ENCODE data around the gene NR4A3. TPM values are rescaled to one million over a fixed set of nuclear protein-coding genes. Genes with fewer than 3 reads are reported as not detected.

The NR4A3 gene
- total and polyA plus RNA-seq, 11 donors, result 1.5 to 27.8 (median 9.9) TPM

DNA sequence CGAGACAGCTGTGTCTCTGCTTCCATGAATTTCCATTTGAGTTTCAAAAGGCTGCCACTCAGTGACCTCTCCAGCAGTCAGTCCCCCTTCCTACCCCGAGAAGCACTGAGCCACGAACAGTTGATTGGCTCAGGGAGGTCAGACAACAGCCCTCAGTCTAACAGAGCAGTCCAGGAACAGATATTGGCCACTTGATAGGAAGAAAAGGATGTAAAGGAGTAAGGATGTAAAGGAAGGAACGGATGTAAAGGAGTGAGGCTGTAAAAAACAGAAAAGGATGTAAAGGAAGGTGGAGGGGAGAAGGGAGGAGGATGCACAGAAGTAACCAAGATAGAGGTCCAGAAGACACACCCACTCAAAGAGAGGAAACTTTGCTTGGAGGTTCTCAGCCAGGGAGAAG, 3.2 kb upstream of the NR4A3 start:
- peak overlapping the region; percentile 97 to 100 (median 98) for H3K27ac ChIP-seq
- DNase-seq (peak in 1 of 5 donors; percentile 38), ATAC-seq (no peak)
- WGBS, 4 donors, result 32 to 44% (median 37%) methylated on average over 4 of the region's 4 CpGs
- H3K4me3 ChIP-seq, result peak overlapping the region in 9 of 12 donors; percentile 66 to 95 (median 88)
- no peaks in the 10 kb centered on the region for H3K36me3 ChIP-seq
- intact Hi-C loops (cut with DNase I), result loop anchor here in 2 of 10 donors (5.0 to 10.0 kb wide), 2 partner anchors 406 to 636 kb away; no protein-coding TSS in a partner anchor
- TF ChIP-seq POLR2A (IDR thresholded peaks at IDR 0.05), result no peak
- TF ChIP-seq, protein P1, sequence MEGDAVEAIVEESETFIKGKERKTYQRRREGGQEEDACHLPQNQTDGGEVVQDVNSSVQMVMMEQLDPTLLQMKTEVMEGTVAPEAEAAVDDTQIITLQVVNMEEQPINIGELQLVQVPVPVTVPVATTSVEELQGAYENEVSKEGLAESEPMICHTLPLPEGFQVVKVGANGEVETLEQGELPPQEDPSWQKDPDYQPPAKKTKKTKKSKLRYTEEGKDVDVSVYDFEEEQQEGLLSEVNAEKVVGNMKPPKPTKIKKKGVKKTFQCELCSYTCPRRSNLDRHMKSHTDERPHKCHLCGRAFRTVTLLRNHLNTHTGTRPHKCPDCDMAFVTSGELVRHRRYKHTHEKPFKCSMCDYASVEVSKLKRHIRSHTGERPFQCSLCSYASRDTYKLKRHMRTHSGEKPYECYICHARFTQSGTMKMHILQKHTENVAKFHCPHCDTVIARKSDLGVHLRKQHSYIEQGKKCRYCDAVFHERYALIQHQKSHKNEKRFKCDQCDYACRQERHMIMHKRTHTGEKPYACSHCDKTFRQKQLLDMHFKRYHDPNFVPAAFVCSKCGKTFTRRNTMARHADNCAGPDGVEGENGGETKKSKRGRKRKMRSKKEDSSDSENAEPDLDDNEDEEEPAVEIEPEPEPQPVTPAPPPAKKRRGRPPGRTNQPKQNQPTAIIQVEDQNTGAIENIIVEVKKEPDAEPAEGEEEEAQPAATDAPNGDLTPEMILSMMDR (IDR thresholded peaks at IDR 0.05), result no peak
- H3K27me3 ChIP-seq, result no peaks in the 10 kb centered on the region
- peaks cover 0 to 29% (median 13%) of the 10 kb centered on the region in 12 donors for H3K4me1 ChIP-seq
- no peaks in the 10 kb centered on the region for H3K9me3 ChIP-seq

DNA sequence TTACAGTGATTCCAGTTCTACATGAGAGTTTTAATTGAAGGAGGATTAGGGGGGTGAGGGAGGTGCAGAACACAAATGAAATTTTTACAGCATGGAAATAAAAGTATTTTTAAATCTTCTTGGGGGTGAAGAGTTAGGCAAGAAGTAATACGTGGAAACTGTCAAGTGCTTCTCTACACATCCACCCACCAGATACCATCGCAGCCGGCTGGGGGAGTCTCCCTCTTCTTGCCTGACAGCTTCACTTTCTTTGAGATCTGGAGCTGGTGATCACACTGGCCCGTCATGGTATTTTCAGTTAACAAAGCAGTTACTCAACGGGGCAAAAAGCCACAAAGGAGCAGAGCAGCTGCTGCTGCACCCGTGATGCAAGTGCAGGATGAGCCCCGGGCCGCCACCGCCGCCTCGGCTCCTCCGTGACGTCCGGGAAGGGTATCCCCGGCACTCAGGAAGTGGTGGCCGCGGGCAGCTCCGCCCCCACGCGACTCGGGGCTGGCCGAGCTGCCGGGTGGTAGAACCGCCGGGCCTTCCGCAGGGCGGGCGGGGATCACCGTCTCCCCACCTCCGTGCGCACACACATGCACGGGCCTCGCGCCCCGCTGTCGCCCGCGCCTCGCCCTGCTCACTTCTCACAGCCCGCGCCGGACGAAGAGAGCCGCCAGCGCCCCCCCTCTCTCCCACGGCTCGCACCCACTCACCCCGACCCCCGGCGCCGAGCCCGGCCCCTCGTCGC, 2.4 kb upstream of the NR4A3 start:
- no peaks in the 10 kb centered on the region for H3K36me3 ChIP-seq
- H3K27me3 ChIP-seq, result peaks cover 0 to 6% (median 0%) of the 10 kb centered on the region in 9 donors
- H3K9me3 ChIP-seq, result no peaks in the 10 kb centered on the region
- TF ChIP-seq, protein P1 (IDR thresholded peaks at IDR 0.05), result peak in 1 of 12 donors; percentile 24
- peak in 1 of 2 donors; percentile 76 for TF ChIP-seq POLR2A (IDR thresholded peaks at IDR 0.05)
- peak overlapping the region; percentile 97 to 100 (median 98) for H3K27ac ChIP-seq
- DNase-seq (peak; percentile 90 to 94 (median 93)), ATAC-seq (peak; percentile 29 to 74 (median 57))
- peaks cover 0 to 30% (median 15%) of the 10 kb centered on the region in 12 donors for H3K4me1 ChIP-seq
- peak overlapping the region; percentile 66 to 95 (median 85) for H3K4me3 ChIP-seq
- 0 to 1% (median 0%) methylated on average over 34 to 54 of the region's 54 CpGs for WGBS, 4 donors
- intact Hi-C loops (cut with DNase I), result loop anchor here in 2 of 10 donors (5.0 to 10.0 kb wide), 2 partner anchors 406 to 637 kb away; no protein-coding TSS in a partner anchor

DNA sequence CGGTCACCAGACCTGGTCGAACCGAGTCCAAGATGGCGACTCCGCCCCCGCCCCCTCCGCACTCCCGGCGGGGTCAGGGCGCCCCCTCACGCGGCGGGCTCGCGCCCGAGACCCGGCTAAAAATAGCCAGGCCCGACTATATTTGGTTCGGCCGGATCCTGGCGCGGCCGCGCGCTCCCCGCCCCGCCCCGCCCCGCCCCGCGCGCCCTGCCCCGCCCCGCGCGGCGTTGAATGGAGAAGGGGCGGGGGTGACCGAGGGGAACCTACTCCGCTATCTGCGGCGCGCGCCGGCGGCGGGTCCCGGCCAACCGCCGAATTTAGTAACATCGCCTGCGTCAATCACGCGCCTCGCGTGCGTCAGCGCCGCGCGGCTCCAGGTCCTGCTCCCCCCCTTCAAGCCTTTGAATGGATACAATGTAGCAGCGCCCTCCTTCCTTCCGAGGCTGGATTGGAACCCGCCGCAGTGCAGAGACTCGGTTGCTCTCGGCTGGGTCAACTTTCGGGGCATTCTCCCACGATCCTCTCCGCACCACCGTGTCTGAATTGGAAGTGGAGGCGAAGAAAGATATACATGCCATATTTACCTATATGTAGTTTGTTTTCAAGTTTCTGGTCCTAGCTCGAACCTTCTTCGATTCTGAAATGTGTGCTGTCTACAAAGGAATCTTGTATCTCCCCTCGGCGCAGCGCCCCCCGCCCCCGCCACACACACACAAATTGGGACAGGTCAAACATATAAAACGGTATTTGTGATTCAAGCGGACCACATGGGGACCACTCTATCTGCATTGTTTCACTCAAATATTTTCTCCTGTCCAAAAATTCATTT, 1.6 kb upstream of the NR4A3 start:
- TF ChIP-seq, protein P1 (IDR thresholded peaks at IDR 0.05), result peak in 6 of 12 donors; percentile 16 to 42 (median 31)
- peak in 1 of 2 donors; percentile 34 for TF ChIP-seq POLR2A (IDR thresholded peaks at IDR 0.05)
- ATAC-seq, result peak; percentile 68 to 79 (median 72)

More for the DNA sequence above, 1.6 kb upstream of the NR4A3 start:
- Histone ChIP-seq H3K4me3 (peak overlapping the region; percentile 66 to 95 (median 88)), H3K36me3 (no peaks in the 10 kb centered on the region), H3K27ac (peak overlapping the region; percentile 97 to 100 (median 98)), H3K27me3 (peaks cover 0 to 14% (median 3%) of the 10 kb centered on the region in 9 donors), H3K4me1 (peaks cover 0 to 34% (median 22%) of the 10 kb centered on the region in 12 donors), H3K9me3 (no peaks in the 10 kb centered on the region)
- peak; percentile 94 to 97 (median 96) for DNase-seq
- WGBS, 4 donors, result 0 to 1% (median 0%) methylated on average over 23 to 81 of the region's 81 CpGs
- intact Hi-C loops (cut with DNase I), result loop anchor here in 9 of 10 donors (2.0 to 10.0 kb wide), 17 partner anchors 87 to 638 kb away; partner anchors contain the start of genes STX17 (in 7 of the 9), ALG2 (in 2 of the 9), SEC61B (in 2 of the 9) and MSANTD3 (in 1 of the 9)

Measured in heart left ventricle (tissue), 16 donors.